GM23338 (cell line): ENCODE results near the gene GPT2. TPM values are rescaled to one million over a fixed set of nuclear protein-coding genes. Genes with fewer than 3 reads are reported as not detected.

Experiments
- ATAC-seq: fragments of 200-7000 bp; cut with Tn5 transposase; 3 replicates; pipeline ENCODE4 v1.9.1; 2020
- DNase-seq: peaks from one replicate; pipeline ENCODE4 v3.0.0-alpha.2; 2015; ENCODE audit warnings: low spot score
- H2AFZ ChIP-seq: fragments of 200-600 bp; sonication (generic); 2 replicates; pipeline ENCODE4 v1.8.0; 2016; ENCODE audit warnings: antibody characterized with exemption, mild to moderate bottlenecking, moderate library complexity
- H3F3A ChIP-seq: fragments of 200-600 bp; sonication (generic); replicated peaks from 2 replicates; pipeline ENCODE4 v1.8.0; 2017; ENCODE audit warnings: antibody characterized with exemption, mixed run types, low read depth
- H3K27ac ChIP-seq: fragments of 200-600 bp; sonication (generic); 2 replicates; pipeline ENCODE4 v1.6.1; 2016; ENCODE audit warnings: low read depth
- H3K27me3 ChIP-seq: fragments of 200-600 bp; sonication (generic); 2 replicates; pipeline ENCODE4 v1.8.0; 2016; ENCODE audit warnings: mild to moderate bottlenecking, mixed run types, moderate library complexity; ENCODE audit not compliant: insufficient read depth
- H3K36me3 ChIP-seq: fragments of 200-600 bp; sonication (generic); 2 replicates; pipeline ENCODE4 v1.8.0; 2016; ENCODE audit warnings: mild to moderate bottlenecking; ENCODE audit not compliant: insufficient read depth
- H3K4me1 ChIP-seq: fragments of 200-600 bp; sonication (generic); 2 replicates; pipeline ENCODE4 v1.8.0; 2016; ENCODE audit warnings: mild to moderate bottlenecking, moderate library complexity; ENCODE audit not compliant: insufficient read depth
- H3K4me2 ChIP-seq: fragments of 200-600 bp; sonication (generic); 2 replicates; pipeline ENCODE4 v1.7.1; 2017; ENCODE audit warnings: mixed run types
- H3K4me3 ChIP-seq: fragments of 200-600 bp; sonication (generic); 2 replicates; pipeline ENCODE4 v1.6.1; 2016; ENCODE audit warnings: mixed run types
- H3K79me2 ChIP-seq: fragments of 200-600 bp; sonication (generic); replicated peaks from 2 replicates; pipeline ENCODE4 v1.8.0; 2017; ENCODE audit warnings: mild to moderate bottlenecking; ENCODE audit not compliant: insufficient read depth
- H3K9me2 ChIP-seq: fragments of 200-600 bp; sonication (generic); 2 replicates; pipeline ENCODE4 v1.8.0; 2017; ENCODE audit not compliant: insufficient read depth
- H4K20me1 ChIP-seq: fragments of 200-600 bp; sonication (generic); replicated peaks from 2 replicates; pipeline ENCODE4 v1.8.0; 2017; ENCODE audit warnings: mild to moderate bottlenecking; ENCODE audit not compliant: insufficient read depth
- H3K27ac Mint-ChIP-seq: 2 replicates; pipeline ENCODE4 v1.8.0; 2020; ENCODE audit warnings: inconsistent platforms, mild to moderate bottlenecking, moderate library complexity, mixed read lengths
- H3K27me3 Mint-ChIP-seq: 3 replicates; pipeline ENCODE4 v1.8.0; 2022; ENCODE audit warnings: low read depth, mild to moderate bottlenecking, moderate library complexity, mixed read lengths, inconsistent platforms; ENCODE audit not compliant: insufficient read depth, poor library complexity
- H3K36me3 Mint-ChIP-seq: 3 replicates; pipeline ENCODE4 v1.8.0; 2021; ENCODE audit warnings: low read depth, mild to moderate bottlenecking, inconsistent platforms, moderate library complexity, mixed read lengths
- H3K4me1 Mint-ChIP-seq: 3 replicates; pipeline ENCODE4 v1.8.0; 2020; ENCODE audit warnings: mild to moderate bottlenecking, inconsistent platforms, mixed read lengths
- H3K4me3 Mint-ChIP-seq: 3 replicates; pipeline ENCODE4 v1.8.0; 2021; ENCODE audit warnings: moderate library complexity, mild to moderate bottlenecking, inconsistent platforms, mixed read lengths
- H3K9me3 Mint-ChIP-seq: 3 replicates; pipeline ENCODE4 v1.8.0; 2020; ENCODE audit warnings: moderate library complexity, mild to moderate bottlenecking, inconsistent platforms, mixed read lengths
- CREB1 ChIP-seq: fragments of 250-450 bp; sonication (Bioruptor Pico); IDR thresholded peaks from 2 replicates; pipeline ENCODE4 v1.5.0; 2020; ENCODE audit warnings: low read depth, mild to moderate bottlenecking, moderate library complexity
- EZH2phosphoT487 ChIP-seq: fragments of 200-600 bp; sonication (generic); IDR thresholded peaks from one replicate; pipeline ENCODE4 v1.8.1; 2018; ENCODE audit warnings: antibody characterized with exemption; ENCODE audit not compliant: unreplicated experiment
- JUNB ChIP-seq: IDR thresholded peaks from one replicate; pipeline ENCODE4 v1.6.1; 2016; ENCODE audit warnings: antibody characterized with exemption; ENCODE audit not compliant: unreplicated experiment
- NANOG ChIP-seq: IDR thresholded peaks from 2 replicates; pipeline ENCODE4 v1.6.1; 2016; ENCODE audit warnings: antibody characterized with exemption, borderline replicate concordance
- POLR2AphosphoS5 ChIP-seq: IDR thresholded peaks from 2 replicates; pipeline ENCODE4 v1.6.1; 2016; ENCODE audit warnings: antibody characterized with exemption, low read depth
- STAT1 ChIP-seq: IDR thresholded peaks from one replicate; pipeline ENCODE4 v1.6.1; 2016; ENCODE audit warnings: antibody characterized with exemption; ENCODE audit not compliant: unreplicated experiment
- ZNF114 ChIP-seq: fragments of 250-450 bp; sonication (Bioruptor Pico); IDR thresholded peaks from 2 replicates; pipeline ENCODE4 v1.5.0; 2020; ENCODE audit warnings: mild to moderate bottlenecking, moderate library complexity
- ZNF331 ChIP-seq: fragments of 250-450 bp; sonication (Bioruptor Pico); IDR thresholded peaks from 2 replicates; pipeline ENCODE4 v1.5.0; 2020; ENCODE audit warnings: low read depth, mild to moderate bottlenecking, moderate library complexity
- polyA plus RNA-seq: library from polyadenylated mRNA; unstranded; fragments of >200 nt; fragmentation: Nextera tagmentation; extraction: Ambion mirVana; gene quantifications from 2 replicates; pipeline ENCODE4 v1.2.1, GENCODE V29; 2016
- total RNA-seq: library from RNA; depleted of rRNA; stranded (reverse); fragments of >200 nt; shearing (Covaris generic); gene quantifications from 2 replicates; pipeline ENCODE4 v1.2.3, GENCODE V29; 2014
- TF ChIP-seq, protein P1 (sequence below), 2 experiments: fragments of 200-600 bp in 1 of 2; sonication (generic) in 1 of 2; conservative IDR thresholded peaks; 2 replicates each; pipeline versions ENCODE4 v1.5.1 to v1.6.1; 2016 to 2017; ENCODE audit warnings: antibody characterized with exemption in 2 of 2, low read depth in 2 of 2, mild to moderate bottlenecking in 2 of 2, moderate library complexity in 1 of 2
- TF ChIP-seq, protein P2 (sequence below): IDR thresholded peaks from one replicate; pipeline ENCODE4 v1.6.1; 2018; ENCODE audit warnings: antibody characterized with exemption; ENCODE audit not compliant: unreplicated experiment
- TF ChIP-seq, protein P3 (sequence below): fragments of 250-450 bp; sonication (Bioruptor Pico); IDR thresholded peaks from 2 replicates; pipeline ENCODE4 v1.5.0; 2020; ENCODE audit warnings: mild to moderate bottlenecking, moderate library complexity
- TF ChIP-seq, protein P4 (sequence below): IDR thresholded peaks from 2 replicates; pipeline ENCODE4 v1.6.1; 2016; ENCODE audit warnings: antibody characterized with exemption

GPT2 gene
- total and polyA plus RNA-seq, 2 experiments from 2014 or later, result 48.5 to 81.0 TPM

DNA sequence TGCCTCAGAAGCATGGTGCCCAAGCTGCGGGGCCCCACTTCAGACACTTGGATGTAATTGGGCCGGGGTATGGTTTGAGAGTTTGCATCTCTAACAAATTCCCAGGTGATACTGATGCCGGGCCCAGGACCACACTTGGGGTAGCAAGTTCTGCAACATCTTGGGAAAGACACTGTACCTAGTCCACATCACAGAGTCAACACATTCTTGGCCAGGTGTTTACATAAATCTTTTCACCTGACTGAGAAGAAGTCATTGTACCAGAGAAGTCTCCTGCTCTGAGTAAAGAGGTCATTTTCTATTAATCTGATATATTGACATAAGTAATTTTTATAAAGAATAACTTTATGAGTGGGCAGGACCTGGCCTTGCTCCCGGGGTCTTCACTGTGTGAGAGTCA lies 27.5 kb downstream of the GPT2 start (continued):
- TF ChIP-seq, protein P1, sequence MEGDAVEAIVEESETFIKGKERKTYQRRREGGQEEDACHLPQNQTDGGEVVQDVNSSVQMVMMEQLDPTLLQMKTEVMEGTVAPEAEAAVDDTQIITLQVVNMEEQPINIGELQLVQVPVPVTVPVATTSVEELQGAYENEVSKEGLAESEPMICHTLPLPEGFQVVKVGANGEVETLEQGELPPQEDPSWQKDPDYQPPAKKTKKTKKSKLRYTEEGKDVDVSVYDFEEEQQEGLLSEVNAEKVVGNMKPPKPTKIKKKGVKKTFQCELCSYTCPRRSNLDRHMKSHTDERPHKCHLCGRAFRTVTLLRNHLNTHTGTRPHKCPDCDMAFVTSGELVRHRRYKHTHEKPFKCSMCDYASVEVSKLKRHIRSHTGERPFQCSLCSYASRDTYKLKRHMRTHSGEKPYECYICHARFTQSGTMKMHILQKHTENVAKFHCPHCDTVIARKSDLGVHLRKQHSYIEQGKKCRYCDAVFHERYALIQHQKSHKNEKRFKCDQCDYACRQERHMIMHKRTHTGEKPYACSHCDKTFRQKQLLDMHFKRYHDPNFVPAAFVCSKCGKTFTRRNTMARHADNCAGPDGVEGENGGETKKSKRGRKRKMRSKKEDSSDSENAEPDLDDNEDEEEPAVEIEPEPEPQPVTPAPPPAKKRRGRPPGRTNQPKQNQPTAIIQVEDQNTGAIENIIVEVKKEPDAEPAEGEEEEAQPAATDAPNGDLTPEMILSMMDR (conservative IDR thresholded peaks at IDR 0.05; ENCODE audit: low read depth in 2 of 2), result no peak
- TF ChIP-seq, protein P2, sequence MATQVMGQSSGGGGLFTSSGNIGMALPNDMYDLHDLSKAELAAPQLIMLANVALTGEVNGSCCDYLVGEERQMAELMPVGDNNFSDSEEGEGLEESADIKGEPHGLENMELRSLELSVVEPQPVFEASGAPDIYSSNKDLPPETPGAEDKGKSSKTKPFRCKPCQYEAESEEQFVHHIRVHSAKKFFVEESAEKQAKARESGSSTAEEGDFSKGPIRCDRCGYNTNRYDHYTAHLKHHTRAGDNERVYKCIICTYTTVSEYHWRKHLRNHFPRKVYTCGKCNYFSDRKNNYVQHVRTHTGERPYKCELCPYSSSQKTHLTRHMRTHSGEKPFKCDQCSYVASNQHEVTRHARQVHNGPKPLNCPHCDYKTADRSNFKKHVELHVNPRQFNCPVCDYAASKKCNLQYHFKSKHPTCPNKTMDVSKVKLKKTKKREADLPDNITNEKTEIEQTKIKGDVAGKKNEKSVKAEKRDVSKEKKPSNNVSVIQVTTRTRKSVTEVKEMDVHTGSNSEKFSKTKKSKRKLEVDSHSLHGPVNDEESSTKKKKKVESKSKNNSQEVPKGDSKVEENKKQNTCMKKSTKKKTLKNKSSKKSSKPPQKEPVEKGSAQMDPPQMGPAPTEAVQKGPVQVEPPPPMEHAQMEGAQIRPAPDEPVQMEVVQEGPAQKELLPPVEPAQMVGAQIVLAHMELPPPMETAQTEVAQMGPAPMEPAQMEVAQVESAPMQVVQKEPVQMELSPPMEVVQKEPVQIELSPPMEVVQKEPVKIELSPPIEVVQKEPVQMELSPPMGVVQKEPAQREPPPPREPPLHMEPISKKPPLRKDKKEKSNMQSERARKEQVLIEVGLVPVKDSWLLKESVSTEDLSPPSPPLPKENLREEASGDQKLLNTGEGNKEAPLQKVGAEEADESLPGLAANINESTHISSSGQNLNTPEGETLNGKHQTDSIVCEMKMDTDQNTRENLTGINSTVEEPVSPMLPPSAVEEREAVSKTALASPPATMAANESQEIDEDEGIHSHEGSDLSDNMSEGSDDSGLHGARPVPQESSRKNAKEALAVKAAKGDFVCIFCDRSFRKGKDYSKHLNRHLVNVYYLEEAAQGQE, result no peak
- TF ChIP-seq NANOG, result no peak

DNA sequence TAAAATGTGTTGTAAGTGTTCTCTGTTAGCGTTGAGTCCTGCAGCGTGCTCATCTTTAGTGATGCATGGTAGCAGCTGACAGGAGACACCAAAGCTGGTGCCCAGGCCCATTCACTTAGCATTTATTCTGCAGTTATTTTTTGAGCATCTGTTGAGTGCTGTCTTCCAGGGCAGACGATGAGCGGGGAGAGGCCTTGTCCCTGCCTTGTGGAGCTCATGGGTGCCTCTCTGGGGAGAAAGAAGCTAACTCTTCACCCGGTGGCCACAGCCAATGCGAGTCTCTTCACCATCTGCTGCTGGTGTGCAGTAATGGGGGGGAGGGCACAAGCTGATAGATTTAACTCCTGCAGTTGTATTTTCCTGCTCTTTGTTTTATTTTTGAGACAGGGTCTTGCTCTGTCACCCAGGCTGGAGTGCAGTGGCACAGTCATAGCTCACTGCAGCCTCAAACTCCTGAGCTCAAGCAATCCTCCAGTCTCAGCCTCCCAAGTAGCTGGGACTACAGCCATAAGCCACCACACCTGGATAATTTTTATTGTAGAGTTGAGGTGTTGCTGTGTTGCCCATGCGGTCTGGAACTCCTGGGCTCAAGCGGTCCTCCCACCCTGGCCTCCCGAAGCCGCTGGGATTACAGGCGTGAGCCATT lies 30.5 kb downstream of the GPT2 start:
- ATAC-seq, result no peak
- no peak for TF ChIP-seq CREB1
- TF ChIP-seq, protein P3, sequence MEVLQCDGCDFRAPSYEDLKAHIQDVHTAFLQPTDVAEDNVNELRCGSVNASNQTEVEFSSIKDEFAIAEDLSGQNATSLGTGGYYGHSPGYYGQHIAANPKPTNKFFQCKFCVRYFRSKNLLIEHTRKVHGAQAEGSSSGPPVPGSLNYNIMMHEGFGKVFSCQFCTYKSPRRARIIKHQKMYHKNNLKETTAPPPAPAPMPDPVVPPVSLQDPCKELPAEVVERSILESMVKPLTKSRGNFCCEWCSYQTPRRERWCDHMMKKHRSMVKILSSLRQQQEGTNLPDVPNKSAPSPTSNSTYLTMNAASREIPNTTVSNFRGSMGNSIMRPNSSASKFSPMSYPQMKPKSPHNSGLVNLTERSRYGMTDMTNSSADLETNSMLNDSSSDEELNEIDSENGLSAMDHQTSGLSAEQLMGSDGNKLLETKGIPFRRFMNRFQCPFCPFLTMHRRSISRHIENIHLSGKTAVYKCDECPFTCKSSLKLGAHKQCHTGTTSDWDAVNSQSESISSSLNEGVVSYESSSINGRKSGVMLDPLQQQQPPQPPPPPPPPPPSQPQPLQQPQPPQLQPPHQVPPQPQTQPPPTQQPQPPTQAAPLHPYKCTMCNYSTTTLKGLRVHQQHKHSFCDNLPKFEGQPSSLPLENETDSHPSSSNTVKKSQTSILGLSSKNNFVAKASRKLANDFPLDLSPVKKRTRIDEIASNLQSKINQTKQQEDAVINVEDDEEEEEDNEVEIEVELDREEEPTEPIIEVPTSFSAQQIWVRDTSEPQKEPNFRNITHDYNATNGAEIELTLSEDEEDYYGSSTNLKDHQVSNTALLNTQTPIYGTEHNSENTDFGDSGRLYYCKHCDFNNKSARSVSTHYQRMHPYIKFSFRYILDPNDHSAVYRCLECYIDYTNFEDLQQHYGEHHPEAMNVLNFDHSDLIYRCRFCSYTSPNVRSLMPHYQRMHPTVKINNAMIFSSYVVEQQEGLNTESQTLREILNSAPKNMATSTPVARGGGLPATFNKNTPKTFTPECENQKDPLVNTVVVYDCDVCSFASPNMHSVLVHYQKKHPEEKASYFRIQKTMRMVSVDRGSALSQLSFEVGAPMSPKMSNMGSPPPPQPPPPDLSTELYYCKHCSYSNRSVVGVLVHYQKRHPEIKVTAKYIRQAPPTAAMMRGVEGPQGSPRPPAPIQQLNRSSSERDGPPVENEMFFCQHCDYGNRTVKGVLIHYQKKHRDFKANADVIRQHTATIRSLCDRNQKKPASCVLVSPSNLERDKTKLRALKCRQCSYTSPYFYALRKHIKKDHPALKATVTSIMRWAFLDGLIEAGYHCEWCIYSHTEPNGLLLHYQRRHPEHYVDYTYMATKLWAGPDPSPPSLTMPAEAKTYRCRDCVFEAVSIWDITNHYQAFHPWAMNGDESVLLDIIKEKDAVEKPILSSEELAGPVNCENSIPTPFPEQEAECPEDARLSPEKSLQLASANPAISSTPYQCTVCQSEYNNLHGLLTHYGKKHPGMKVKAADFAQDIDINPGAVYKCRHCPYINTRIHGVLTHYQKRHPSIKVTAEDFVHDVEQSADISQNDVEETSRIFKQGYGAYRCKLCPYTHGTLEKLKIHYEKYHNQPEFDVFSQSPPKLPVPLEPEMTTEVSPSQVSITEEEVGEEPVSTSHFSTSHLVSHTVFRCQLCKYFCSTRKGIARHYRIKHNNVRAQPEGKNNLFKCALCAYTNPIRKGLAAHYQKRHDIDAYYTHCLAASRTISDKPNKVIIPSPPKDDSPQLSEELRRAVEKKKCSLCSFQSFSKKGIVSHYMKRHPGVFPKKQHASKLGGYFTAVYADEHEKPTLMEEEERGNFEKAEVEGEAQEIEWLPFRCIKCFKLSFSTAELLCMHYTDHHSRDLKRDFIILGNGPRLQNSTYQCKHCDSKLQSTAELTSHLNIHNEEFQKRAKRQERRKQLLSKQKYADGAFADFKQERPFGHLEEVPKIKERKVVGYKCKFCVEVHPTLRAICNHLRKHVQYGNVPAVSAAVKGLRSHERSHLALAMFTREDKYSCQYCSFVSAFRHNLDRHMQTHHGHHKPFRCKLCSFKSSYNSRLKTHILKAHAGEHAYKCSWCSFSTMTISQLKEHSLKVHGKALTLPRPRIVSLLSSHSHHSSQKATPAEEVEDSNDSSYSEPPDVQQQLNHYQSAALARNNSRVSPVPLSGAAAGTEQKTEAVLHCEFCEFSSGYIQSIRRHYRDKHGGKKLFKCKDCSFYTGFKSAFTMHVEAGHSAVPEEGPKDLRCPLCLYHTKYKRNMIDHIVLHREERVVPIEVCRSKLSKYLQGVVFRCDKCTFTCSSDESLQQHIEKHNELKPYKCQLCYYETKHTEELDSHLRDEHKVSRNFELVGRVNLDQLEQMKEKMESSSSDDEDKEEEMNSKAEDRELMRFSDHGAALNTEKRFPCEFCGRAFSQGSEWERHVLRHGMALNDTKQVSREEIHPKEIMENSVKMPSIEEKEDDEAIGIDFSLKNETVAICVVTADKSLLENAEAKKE, result no peak
- no peak for TF ChIP-seq POLR2AphosphoS5
- TF ChIP-seq JUNB, result no peak
- TF ChIP-seq ZNF114 (CRISPR knock-in tag), result no peak
- no peak for TF ChIP-seq NANOG
- no peak for TF ChIP-seq EZH2phosphoT487
- TF ChIP-seq, protein P4, sequence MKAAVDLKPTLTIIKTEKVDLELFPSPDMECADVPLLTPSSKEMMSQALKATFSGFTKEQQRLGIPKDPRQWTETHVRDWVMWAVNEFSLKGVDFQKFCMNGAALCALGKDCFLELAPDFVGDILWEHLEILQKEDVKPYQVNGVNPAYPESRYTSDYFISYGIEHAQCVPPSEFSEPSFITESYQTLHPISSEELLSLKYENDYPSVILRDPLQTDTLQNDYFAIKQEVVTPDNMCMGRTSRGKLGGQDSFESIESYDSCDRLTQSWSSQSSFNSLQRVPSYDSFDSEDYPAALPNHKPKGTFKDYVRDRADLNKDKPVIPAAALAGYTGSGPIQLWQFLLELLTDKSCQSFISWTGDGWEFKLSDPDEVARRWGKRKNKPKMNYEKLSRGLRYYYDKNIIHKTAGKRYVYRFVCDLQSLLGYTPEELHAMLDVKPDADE, result no peak
- no peak for TF ChIP-seq ZNF331 (CRISPR knock-in tag)
- no peak for TF ChIP-seq STAT1

More for the DNA sequence above, 30.5 kb downstream of the GPT2 start:
- Histone ChIP-seq H3K27me3 (no peaks in the 10 kb centered on the region), H2AFZ (no peak overlapping the region), H4K20me1 (peaks cover 7% of the 10 kb centered on the region), H3K36me3 (peaks cover 36% of the 10 kb centered on the region), H3K27ac (no peak overlapping the region), H3K9me2 (no peaks in the 10 kb centered on the region), H3K4me3 (no peak overlapping the region), H3K4me1 (no peaks in the 10 kb centered on the region), H3F3A (peaks cover 9% of the 10 kb centered on the region; the same call in 1 of the 2 replicates), H3K79me2 (peaks cover 6% of the 10 kb centered on the region; the same call in 1 of the 2 replicates), H3K4me2 (no peak overlapping the region)
- no peaks in the 10 kb centered on the region; the same call in 2 of the 3 replicates for H3K9me3 Mint-ChIP-seq
- peaks cover 2% of the 10 kb centered on the region; the same call in 1 of the 3 replicates for H3K4me1 Mint-ChIP-seq
- H3K27me3 Mint-ChIP-seq, result peaks cover 20% of the 10 kb centered on the region
- peaks cover 98% of the 10 kb centered on the region for H3K36me3 Mint-ChIP-seq
- no peak overlapping the region for H3K4me3 Mint-ChIP-seq
- no peak for DNase-seq
- H3K27ac Mint-ChIP-seq, result no peak overlapping the region
